Chondrocyte (in vitro differentiated cells): ENCODE data around the gene PLCH1. TPM values are rescaled to one million over a fixed set of nuclear protein-coding genes. Genes with fewer than 3 reads are reported as not detected.

Source experiments
- DNase-seq: peaks from one replicate; pipeline ENCODE4 v3.0.0; 2021; ENCODE audit warnings: mixed read lengths, low spot score
- H3K27ac Mint-ChIP-seq: one replicate; pipeline ENCODE4 v1.8.0; 2021; ENCODE audit warnings: mild to moderate bottlenecking, moderate library complexity, mixed read lengths; ENCODE audit not compliant: unreplicated experiment
- H3K27me3 Mint-ChIP-seq: 2 replicates; pipeline ENCODE4 v1.8.0; 2021; ENCODE audit warnings: low read depth, mixed read lengths
- H3K36me3 Mint-ChIP-seq: 2 replicates; pipeline ENCODE4 v1.8.0; 2021; ENCODE audit warnings: low read depth, mixed read lengths
- H3K4me1 Mint-ChIP-seq: 2 replicates; pipeline ENCODE4 v1.8.0; 2021; ENCODE audit warnings: low read depth, mild to moderate bottlenecking, mixed read lengths
- H3K4me3 Mint-ChIP-seq: one replicate; pipeline ENCODE4 v1.8.0; 2021; ENCODE audit warnings: mild to moderate bottlenecking, moderate library complexity, mixed read lengths; ENCODE audit not compliant: unreplicated experiment
- H3K9me3 Mint-ChIP-seq: 2 replicates; pipeline ENCODE4 v1.8.0; 2021; ENCODE audit warnings: low read depth, mixed read lengths
- total RNA-seq: library from RNA; stranded (reverse); gene quantifications from 3 replicates; pipeline ENCODE4 v1.2.1, GENCODE V29; 2021
- TF ChIP-seq, protein P1 (sequence below): fragments of 200-600 bp; sonication (generic); IDR thresholded peaks from 2 replicates; pipeline ENCODE4 v1.5.0; 2021; ENCODE audit warnings: antibody characterized with exemption, mild to moderate bottlenecking, moderate library complexity

The PLCH1 gene
- total RNA-seq, 1 donor from 2014 or later: 0.17 TPM

DNA sequence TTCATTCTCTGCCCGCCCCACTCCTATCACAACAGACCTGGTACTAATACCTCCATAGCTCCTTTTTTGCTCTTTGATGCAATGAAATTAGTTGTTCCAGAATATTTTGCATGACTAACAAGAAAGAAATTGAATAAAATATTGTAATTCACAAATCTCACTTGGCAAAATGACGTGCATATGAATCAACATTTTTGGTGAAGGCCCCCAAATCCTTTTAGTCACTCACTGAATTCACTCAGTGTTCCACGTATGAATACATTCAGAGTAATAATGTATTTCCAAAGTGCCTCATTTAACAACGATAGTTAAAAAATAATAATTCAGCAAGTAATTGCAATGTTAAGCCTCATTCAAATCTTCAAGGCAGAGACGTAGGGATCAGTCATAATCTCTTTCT, 302.8 kb downstream of the PLCH1 start:
- H3K9me3 Mint-ChIP-seq: no peaks in the 10 kb centered on the region
- no peaks in the 10 kb centered on the region for H3K36me3 Mint-ChIP-seq
- H3K4me1 Mint-ChIP-seq: no peaks in the 10 kb centered on the region
- no peak for DNase-seq
- TF ChIP-seq, protein P1, sequence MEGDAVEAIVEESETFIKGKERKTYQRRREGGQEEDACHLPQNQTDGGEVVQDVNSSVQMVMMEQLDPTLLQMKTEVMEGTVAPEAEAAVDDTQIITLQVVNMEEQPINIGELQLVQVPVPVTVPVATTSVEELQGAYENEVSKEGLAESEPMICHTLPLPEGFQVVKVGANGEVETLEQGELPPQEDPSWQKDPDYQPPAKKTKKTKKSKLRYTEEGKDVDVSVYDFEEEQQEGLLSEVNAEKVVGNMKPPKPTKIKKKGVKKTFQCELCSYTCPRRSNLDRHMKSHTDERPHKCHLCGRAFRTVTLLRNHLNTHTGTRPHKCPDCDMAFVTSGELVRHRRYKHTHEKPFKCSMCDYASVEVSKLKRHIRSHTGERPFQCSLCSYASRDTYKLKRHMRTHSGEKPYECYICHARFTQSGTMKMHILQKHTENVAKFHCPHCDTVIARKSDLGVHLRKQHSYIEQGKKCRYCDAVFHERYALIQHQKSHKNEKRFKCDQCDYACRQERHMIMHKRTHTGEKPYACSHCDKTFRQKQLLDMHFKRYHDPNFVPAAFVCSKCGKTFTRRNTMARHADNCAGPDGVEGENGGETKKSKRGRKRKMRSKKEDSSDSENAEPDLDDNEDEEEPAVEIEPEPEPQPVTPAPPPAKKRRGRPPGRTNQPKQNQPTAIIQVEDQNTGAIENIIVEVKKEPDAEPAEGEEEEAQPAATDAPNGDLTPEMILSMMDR: no peak
- no peak overlapping the region for H3K4me3 Mint-ChIP-seq
- no peak overlapping the region for H3K27ac Mint-ChIP-seq
- H3K27me3 Mint-ChIP-seq: peaks cover 5% of the 10 kb centered on the region

DNA sequence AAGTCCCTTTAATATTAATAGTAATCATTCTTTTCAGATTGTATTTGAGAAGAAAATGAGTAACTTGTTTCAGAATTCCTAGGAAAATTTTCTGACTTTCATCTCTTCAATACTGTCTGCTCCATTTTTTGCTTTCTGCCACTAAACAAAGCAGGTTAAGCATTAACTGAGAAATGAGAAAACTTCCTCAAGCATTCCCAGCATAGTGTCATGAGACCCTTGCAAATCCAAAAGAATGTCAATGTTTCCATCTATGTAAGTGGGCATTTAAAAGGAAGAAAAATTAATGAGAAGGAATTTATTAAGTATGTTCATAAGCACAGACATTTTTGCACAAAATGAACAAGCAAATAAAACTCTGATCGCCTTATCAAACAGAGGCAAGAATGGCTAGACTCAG, 303.4 kb downstream of the PLCH1 start:
- Mint-ChIP-seq H3K27ac (no peak overlapping the region), H3K27me3 (peaks cover 5% of the 10 kb centered on the region)
- DNase-seq: no peak

DNA sequence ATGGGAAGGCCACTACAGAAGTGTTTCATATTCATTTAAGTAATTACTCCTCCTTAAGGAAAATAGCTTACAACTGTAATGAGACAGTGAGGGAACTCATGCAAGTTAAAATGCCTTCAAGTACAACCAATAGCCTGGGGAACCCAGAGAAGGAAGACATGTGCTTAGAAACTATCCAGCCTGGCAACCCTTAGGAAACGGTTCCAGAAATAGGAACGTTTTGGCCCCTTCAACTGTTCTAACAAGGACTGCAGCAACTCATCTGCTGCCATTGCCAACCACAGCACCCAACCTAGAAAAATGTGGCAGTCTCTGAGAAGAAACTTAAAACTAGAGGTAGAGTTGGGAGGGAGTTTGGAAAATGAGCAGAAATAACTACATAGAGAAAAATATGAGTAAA, 303.8 kb downstream of the PLCH1 start:
- no peak overlapping the region for H3K27ac Mint-ChIP-seq
- H3K4me1 Mint-ChIP-seq: peaks cover 4% of the 10 kb centered on the region
- no peaks in the 10 kb centered on the region for H3K9me3 Mint-ChIP-seq
- DNase-seq: no peak
- peaks cover 5% of the 10 kb centered on the region for H3K27me3 Mint-ChIP-seq
- no peak overlapping the region for H3K4me3 Mint-ChIP-seq
- TF ChIP-seq, protein P1: no peak
- H3K36me3 Mint-ChIP-seq: no peaks in the 10 kb centered on the region

More for the DNA sequence above, 303.4 kb downstream of the PLCH1 start:
- H3K4me1 Mint-ChIP-seq: no peaks in the 10 kb centered on the region
- no peak overlapping the region for H3K4me3 Mint-ChIP-seq
- H3K36me3 Mint-ChIP-seq: no peaks in the 10 kb centered on the region
- H3K9me3 Mint-ChIP-seq: no peaks in the 10 kb centered on the region
- TF ChIP-seq, protein P1: no peak

DNA sequence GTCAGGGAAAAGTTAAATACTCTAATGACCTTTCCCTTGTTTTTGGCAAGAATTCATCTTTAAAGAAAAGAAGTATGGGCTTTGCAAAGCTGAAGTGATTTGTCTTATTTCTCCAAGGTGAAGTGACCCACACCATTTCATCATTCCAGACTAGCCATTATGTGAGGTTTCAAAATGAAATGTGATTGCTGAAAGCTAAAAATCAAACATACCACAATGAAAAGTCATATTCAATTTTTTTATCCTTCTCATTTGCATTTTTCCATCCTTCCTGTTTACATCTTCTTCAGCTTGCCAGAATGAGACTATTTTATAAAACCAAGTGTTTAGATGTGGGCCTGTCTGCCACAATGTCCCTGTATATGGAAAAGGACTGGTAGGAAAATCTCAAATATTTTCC, 309.1 kb downstream of the PLCH1 start:
- DNase-seq: no peak
- Mint-ChIP-seq H3K4me3 (no peak overlapping the region), H3K36me3 (no peaks in the 10 kb centered on the region), H3K27me3 (peaks cover 6% of the 10 kb centered on the region), H3K27ac (no peak overlapping the region), H3K9me3 (no peaks in the 10 kb centered on the region), H3K4me1 (peaks cover 9% of the 10 kb centered on the region)
- TF ChIP-seq, protein P1: no peak

DNA sequence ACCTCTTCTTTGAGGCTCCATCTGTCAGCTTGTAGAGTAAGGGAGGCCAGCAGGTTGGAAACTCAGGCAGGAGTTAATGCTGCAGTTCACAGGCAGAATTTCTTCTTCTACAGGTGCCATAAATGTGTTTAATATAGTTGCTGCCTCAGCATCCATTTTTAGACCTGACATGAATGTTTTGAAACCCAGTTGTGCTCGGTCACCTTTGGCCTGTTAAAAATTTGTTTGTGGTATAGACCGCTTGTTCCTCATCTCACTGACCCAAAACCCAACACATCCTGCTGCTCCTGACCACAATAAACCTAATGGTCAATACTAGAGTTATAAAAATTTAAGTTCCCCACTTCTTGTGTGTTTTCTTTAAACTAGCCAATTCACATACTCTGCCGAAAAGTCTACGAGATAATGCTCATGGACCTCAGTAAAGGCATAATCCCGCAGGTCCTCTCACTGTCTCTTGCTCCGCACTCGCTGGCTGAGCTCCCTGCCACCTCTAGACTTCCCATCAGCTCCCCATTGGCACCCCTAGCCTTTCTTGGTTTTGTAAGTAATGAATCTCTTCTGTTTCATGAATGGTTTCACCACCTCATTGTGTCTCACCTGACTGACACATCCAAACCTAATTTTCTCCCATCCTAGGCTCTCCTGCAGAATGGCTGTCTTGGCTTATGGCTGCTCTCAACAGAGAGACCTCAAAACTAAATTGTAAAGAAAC, 312.9 kb downstream of the PLCH1 start:
- TF ChIP-seq, protein P1: no peak
- no peaks in the 10 kb centered on the region for H3K36me3 Mint-ChIP-seq
- no peak for DNase-seq
- H3K9me3 Mint-ChIP-seq: peaks cover 1% of the 10 kb centered on the region
- H3K4me1 Mint-ChIP-seq: peaks cover 9% of the 10 kb centered on the region
- H3K27ac Mint-ChIP-seq: no peak overlapping the region
- H3K27me3 Mint-ChIP-seq: peaks cover 6% of the 10 kb centered on the region
- H3K4me3 Mint-ChIP-seq: no peak overlapping the region
